Smooth muscle cell (in vitro differentiated cells): ENCODE results near the gene RPS6KA1. TPM values are rescaled to one million over a fixed set of nuclear protein-coding genes. Genes with fewer than 3 reads are reported as not detected.

Source experiments
- DNase-seq: peaks from one replicate; lab custom pipeline; 2025; ENCODE audit not compliant: unreplicated experiment; lab: John Stamatoyannopoulos, UW
- H2AFZ ChIP-seq: fragments of 200-600 bp; sonication (generic); 2 replicates; pipeline ENCODE4 v1.6.0; 2016; ENCODE audit warnings: antibody characterized with exemption, low read depth, mild to moderate bottlenecking
- H3F3A ChIP-seq: fragments of 200-600 bp; sonication (generic); 2 replicates; pipeline ENCODE4 v1.6.0; 2017; ENCODE audit warnings: antibody characterized with exemption, low read depth
- H3K27ac ChIP-seq: fragments of 200-600 bp; sonication (generic); 2 replicates; pipeline ENCODE4 v1.5.1; 2016; ENCODE audit warnings: low read depth, mild to moderate bottlenecking
- H3K27me3 ChIP-seq: fragments of 200-600 bp; sonication (generic); 2 replicates; pipeline ENCODE4 v1.6.1; 2016; ENCODE audit warnings: low read depth, mild to moderate bottlenecking
- H3K36me3 ChIP-seq: fragments of 200-600 bp; sonication (generic); 2 replicates; pipeline ENCODE4 v1.5.1; 2016; ENCODE audit warnings: low read depth
- H3K4me1 ChIP-seq: fragments of 200-600 bp; sonication (generic); 2 replicates; pipeline ENCODE4 v1.5.1; 2016; ENCODE audit warnings: low read depth
- H3K4me2 ChIP-seq: fragments of 200-600 bp; sonication (generic); 2 replicates; pipeline ENCODE4 v1.6.0; 2016; ENCODE audit warnings: mild to moderate bottlenecking
- H3K4me3 ChIP-seq: fragments of 200-600 bp; sonication (generic); 2 replicates; pipeline ENCODE4 v1.5.1; 2016; ENCODE audit warnings: mild to moderate bottlenecking
- H3K79me2 ChIP-seq: fragments of 200-600 bp; sonication (generic); 2 replicates; pipeline ENCODE4 v1.6.0; 2016; ENCODE audit warnings: low read depth, mild to moderate bottlenecking
- H3K9ac ChIP-seq: fragments of 200-600 bp; sonication (generic); 2 replicates; pipeline ENCODE4 v1.6.0; 2016; ENCODE audit warnings: low read depth
- H3K9me3 ChIP-seq: fragments of 200-600 bp; sonication (generic); replicated peaks from 2 replicates; pipeline ENCODE4 v1.5.1; 2016; ENCODE audit warnings: low read depth
- H4K20me1 ChIP-seq: fragments of 200-600 bp; sonication (generic); 2 replicates; pipeline ENCODE4 v1.6.0; 2016; ENCODE audit warnings: low read depth
- CTCF ChIP-seq: fragments of 200-600 bp; sonication (generic); IDR thresholded peaks from 2 replicates; pipeline ENCODE4 v1.5.1; 2017; ENCODE audit warnings: borderline replicate concordance, mild to moderate bottlenecking, antibody characterized with exemption; ENCODE audit not compliant: insufficient read depth, poor library complexity, severe bottlenecking
- WGBS: methylation state at CpG from one replicate; pipeline ENCODE4 v1.1.7; 2016; ENCODE audit warnings: low lambda C conversion rate; 5-methylcytosine and 5-hydroxymethylcytosine counted together
- polyA plus RNA-seq: library from polyadenylated mRNA; unstranded; fragments of >200 nt; fragmentation: Nextera tagmentation; extraction: Ambion mirVana; gene quantifications from 2 replicates; pipeline ENCODE4 v1.2.1, GENCODE V29; 2016
- total RNA-seq: library from RNA; depleted of rRNA; stranded (reverse); fragments of >200 nt; gene quantifications from 2 replicates; pipeline ENCODE4 v1.2.3, GENCODE V29; 2014

RPS6KA1 gene
- total RNA-seq (7.9 and 34.6 TPM in 2 replicates), polyA plus RNA-seq (10.1 and 15.8 TPM in 2 replicates)

- Histone ChIP-seq H3K4me1 (peaks cover 15% of the 10 kb centered on the region), H3K36me3 (no peaks in the 10 kb centered on the region), H3K9ac (peak within 1 kb of the TSS; percentile 54), H3F3A (no peaks in the 10 kb centered on the region), H2AFZ (peak within 1 kb of the TSS; percentile 96), H3K27me3 (peaks cover 2% of the 10 kb centered on the region), H3K79me2 (no peaks in the 10 kb centered on the region), H3K4me3 (peak within 1 kb of the TSS; percentile 77), H3K4me2 (peak within 1 kb of the TSS; percentile 98), H3K9me3 (no peaks in the 10 kb centered on the region), H3K27ac (no peak within 1 kb of the TSS), H4K20me1 (no peaks in the 10 kb centered on the region)
- peak; percentile 53 for DNase-seq
- TF ChIP-seq CTCF: no peak
- 1% methylated on average over 40 of the region's 86 CpGs for WGBS
Measured at GRCh38 chr1:26529655-26530409, at the start of gene RPS6KA1. RPS6KA1 (plus strand) TSS chr1:26529761; CDS start chr1:26529921, 160 bp downstream.

- no peak overlapping the region for H2AFZ ChIP-seq
- no peak overlapping the region for H3K4me2 ChIP-seq
- H3K9me3 ChIP-seq: no peaks in the 10 kb centered on the region
- no peaks in the 10 kb centered on the region for H3K79me2 ChIP-seq
- DNase-seq: no peak
- no peak overlapping the region for H3K4me3 ChIP-seq
- 33% methylated on average over 2 of the region's 2 CpGs for WGBS
- H3K36me3 ChIP-seq: no peaks in the 10 kb centered on the region
- TF ChIP-seq CTCF: no peak
- peak overlapping the region; percentile 36 for H3K27ac ChIP-seq
- peaks cover 8% of the 10 kb centered on the region for H3F3A ChIP-seq
- H3K4me1 ChIP-seq: no peaks in the 10 kb centered on the region
- no peaks in the 10 kb centered on the region for H3K27me3 ChIP-seq
- H4K20me1 ChIP-seq: no peaks in the 10 kb centered on the region
- H3K9ac ChIP-seq: no peak overlapping the region
Measured at GRCh38 chr1:26482921-26483320, 46.6 kb upstream of the RPS6KA1 start.

GRCh38 chr1:26483980-26484379, 45.6 kb upstream of the RPS6KA1 start:
- Histone ChIP-seq H3K9me3 (no peaks in the 10 kb centered on the region), H3K36me3 (no peaks in the 10 kb centered on the region), H3K4me2 (no peak overlapping the region), H4K20me1 (no peaks in the 10 kb centered on the region), H3K79me2 (no peaks in the 10 kb centered on the region), H3K27ac (peak overlapping the region; percentile 36), H2AFZ (no peak overlapping the region), H3K27me3 (no peaks in the 10 kb centered on the region), H3K9ac (no peak overlapping the region), H3F3A (peaks cover 8% of the 10 kb centered on the region), H3K4me3 (no peak overlapping the region), H3K4me1 (no peaks in the 10 kb centered on the region)
- DNase-seq: no peak
- WGBS: 58% methylated on average over 2 of the region's 2 CpGs
- TF ChIP-seq CTCF: no peak

GRCh38 chr1:26490155-26490554, 39.4 kb upstream of the RPS6KA1 start:
- H3F3A ChIP-seq: no peaks in the 10 kb centered on the region
- H3K9ac ChIP-seq: no peak overlapping the region
- WGBS: 87% methylated on average over 4 of the region's 4 CpGs
- no peaks in the 10 kb centered on the region for H3K36me3 ChIP-seq
- no peak for TF ChIP-seq CTCF
- H4K20me1 ChIP-seq: no peaks in the 10 kb centered on the region
- H3K4me3 ChIP-seq: no peak overlapping the region
- H3K4me2 ChIP-seq: no peak overlapping the region
- H3K27me3 ChIP-seq: no peaks in the 10 kb centered on the region
- no peak overlapping the region for H3K27ac ChIP-seq
- no peak overlapping the region for H2AFZ ChIP-seq
- H3K79me2 ChIP-seq: no peaks in the 10 kb centered on the region
- H3K4me1 ChIP-seq: no peaks in the 10 kb centered on the region
- no peak for DNase-seq
- H3K9me3 ChIP-seq: no peaks in the 10 kb centered on the region
